GM21381 (cell line): ENCODE results near the gene ZNF772.
A peak's percentile ranks its signal among the peaks of the same experiment; 100 is the strongest.
"Not testable (repeated sequence)": the region's sequence is repeated elsewhere in the genome, so short reads cannot be mapped to it uniquely, and the experiment has no call there.

Experiments used
- ATAC-seq: cut with Tn5 transposase; IDR thresholded peaks from one replicate; pipeline ENCODE4 v1.9.1; 2021; ENCODE audit warnings: mild to moderate bottlenecking, moderate library complexity; ENCODE audit not compliant: unreplicated experiment

Gene ZNF772

DNA sequence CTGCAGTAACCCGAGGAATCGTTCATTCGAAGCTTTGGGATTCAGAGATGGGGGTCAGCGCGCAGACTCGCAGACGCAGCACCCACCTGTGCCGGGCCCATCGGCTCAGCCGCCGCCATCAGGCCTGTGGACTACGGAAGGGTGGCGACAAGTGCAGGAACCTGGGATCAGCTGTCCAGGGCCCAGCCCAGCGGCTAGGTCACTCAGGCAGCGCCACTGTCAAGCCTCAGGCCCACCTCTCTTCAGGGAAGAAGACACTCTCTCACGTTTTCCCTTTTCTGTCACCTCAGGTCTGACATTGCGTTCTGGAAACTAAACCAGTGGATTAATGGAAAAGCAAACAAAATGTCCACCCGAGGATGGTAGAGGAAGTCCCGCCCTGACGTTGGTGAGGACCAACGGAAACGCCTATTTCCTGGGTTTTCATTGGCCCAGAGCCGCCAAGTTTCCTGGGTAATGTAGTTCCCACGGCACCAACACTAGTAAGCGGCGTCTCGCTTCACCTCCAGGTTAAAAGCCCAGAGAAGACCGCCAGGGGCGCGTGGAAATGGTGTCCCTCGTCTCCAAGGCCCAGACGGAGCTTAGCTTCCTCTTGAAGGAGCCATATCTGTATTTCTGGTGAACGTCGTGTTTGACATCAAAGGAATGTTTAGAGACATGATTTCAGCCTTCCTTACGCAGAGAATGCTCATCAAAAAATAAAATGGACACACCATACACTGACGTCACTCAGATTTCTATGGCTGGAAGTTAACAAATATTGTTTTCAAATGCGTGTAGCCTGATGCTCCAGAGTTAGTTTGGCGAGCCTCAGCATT is at the start of gene ZNF772:
ZNF772 (minus strand) TSS at position 376 of the 818 bp plus-strand sequence; CDS start at position 119, 257 bp downstream.
- peak; percentile 90 for ATAC-seq

- ATAC-seq: not testable (repeated sequence)
Observed at GRCh38 chr19:57518021-57518420, 40.7 kb upstream of the ZNF772 start.

DNA sequence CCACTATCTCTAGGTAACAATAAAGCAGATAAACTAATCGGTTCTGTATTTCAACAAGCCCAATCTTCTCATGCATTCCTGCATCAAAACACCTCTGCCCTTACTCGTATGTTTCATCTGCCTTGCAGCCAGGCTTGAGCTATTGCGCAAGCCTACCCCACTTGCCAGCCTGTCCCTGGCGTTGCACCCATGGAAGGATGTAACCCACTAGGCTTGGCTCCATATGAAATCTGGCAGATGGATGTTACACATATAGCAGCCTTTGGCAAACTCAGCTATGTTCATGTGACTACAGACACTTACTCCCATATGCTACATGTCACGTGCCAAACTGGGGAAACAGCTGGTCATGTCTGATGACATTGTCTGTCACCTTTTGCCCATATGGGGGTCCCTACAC is 37.9 kb upstream of the ZNF772 start:
- no peak for ATAC-seq

- ATAC-seq: no peak
Observed at GRCh38 chr19:57512845-57513244, 35.5 kb upstream of the ZNF772 start.

- ATAC-seq: no peak
Observed at GRCh38 chr19:57511484-57511883, 34.1 kb upstream of the ZNF772 start.

- no peak for ATAC-seq
Observed at GRCh38 chr19:57506163-57506562, 28.8 kb upstream of the ZNF772 start.

GRCh38 chr19:57500400-57500799 is 23.0 kb upstream of the ZNF772 start:
- not testable (repeated sequence) for ATAC-seq

- peak; percentile 97 for ATAC-seq
Observed at GRCh38 chr19:57499680-57500395, 22.5 kb upstream of the ZNF772 start, which contains the start of gene ZNF773. Gene ZNF773 (plus strand): TSS chr19:57499938. CDS start chr19:57500081, 143 bp downstream.

DNA sequence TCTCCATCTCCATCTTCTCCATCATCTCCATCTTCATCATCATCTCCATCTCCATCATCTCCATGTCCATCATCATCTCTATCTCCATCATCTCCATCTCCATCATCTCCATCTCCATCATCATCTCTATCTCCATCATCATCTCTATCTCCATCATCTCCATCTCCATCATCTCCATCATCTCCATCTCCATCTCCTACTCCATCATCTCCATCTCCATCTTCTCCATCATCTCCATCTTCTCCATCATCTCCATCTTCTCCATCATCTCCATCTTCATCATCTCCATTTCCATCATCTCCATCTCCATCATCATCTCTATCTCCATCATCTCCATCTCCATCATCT is 21.9 kb upstream of the ZNF772 start:
- not testable (repeated sequence) for ATAC-seq

GRCh38 chr19:57488299-57488644 is 10.9 kb upstream of the ZNF772 start:
- not testable (repeated sequence) for ATAC-seq

GRCh38 chr19:57487477-57488298 is 10.3 kb upstream of the ZNF772 start, which contains the start of gene ZNF419:
Gene ZNF419 (plus strand): TSS chr19:57487750. CDS start chr19:57487951, 201 bp downstream.
- ATAC-seq: peak; percentile 97

GRCh38 chr19:57473646-57474045 is 3.7 kb downstream of the ZNF772 start:
- ATAC-seq: no peak

- no peak for ATAC-seq
Observed at GRCh38 chr19:57466489-57466888, 10.9 kb downstream of the ZNF772 start.

DNA sequence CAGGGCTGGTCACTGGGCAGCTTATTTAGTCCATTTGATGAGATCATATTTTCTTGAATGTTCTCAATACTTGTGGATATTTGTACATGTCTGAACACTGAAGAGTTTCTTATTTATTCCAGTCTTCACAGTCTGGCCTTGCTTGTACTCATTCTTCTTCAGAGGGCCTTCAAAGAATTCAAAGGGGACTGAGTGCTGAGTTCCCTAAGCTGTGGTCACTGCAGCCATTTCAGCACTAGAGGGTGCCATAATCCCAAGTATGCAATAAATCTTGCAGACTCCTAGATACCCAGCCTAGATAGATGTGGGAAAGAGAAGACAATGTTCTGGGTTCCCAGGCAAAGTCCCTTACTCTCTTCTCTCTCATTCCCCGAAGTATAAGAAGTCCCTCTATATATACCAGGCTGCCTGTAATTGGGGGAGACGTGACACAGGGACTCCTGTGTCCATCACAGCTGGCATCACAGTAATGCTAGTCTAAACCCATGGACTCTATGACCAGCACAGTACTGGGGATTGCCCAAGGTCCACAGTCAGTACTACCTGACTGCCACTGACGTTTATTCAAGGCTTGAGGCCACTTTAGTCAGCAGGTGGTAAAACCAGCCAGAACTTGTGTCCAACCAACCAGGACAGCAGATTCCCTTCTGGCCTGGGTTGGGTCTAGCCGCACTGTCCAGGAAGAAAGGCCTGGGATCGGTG is 11.5 kb downstream of the ZNF772 start:
- no peak for ATAC-seq

- ATAC-seq: no peak
Observed at GRCh38 chr19:57452307-57452706, 25.1 kb downstream of the ZNF772 start.

DNA sequence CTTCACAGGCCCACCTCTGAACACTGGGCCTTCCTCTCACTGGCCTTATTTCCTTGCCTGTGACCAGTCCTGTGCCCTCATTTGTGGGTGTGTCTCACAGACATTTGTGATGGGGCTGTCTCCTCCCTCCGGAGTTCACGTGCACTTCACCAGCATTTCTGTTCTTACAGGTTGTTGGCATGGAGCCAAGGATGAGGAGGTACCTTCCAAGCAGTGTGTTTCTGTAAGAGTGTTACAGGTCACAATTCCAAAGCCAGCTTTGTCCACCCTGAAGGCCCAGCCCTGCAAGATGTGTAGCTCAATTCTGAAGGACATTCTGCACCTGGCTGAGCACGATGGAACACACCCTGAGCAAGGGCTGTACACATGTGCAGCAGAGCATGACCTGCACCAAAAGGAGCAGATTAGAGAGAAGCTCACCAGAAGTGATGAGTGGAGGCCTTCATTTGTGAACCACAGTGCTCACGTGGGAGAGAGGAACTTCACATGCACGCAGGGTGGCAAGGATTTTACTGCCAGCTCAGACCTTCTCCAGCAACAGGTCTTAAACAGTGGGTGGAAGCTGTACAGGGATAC is 34.2 kb downstream of the ZNF772 start:
- no peak for ATAC-seq

- no peak for ATAC-seq
Observed at GRCh38 chr19:57441979-57442752, 35.2 kb downstream of the ZNF772 start.

- no peak for ATAC-seq
Observed at GRCh38 chr19:57438925-57439324, 38.4 kb downstream of the ZNF772 start.

DNA sequence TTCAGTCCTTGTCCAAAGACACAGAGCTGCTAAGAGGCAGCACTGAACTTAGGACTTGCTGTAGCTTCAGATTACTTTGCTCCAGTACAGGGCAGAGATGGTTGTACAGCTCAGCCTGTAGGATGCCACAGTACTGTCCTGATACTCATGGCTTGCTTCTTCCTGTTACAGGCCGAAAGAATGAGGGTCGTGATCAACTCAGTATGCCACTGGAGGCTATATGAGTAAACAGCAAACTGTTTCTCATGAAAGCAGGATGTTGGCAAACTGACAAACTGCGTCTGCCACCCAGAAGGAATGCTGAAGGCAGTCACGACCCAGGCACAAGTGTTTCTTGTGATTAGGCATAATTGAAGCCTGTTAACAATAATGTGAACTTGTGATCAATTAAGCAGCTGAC is 39.4 kb downstream of the ZNF772 start:
- no peak for ATAC-seq
